H4 (cell line): ENCODE results near the gene FMNL1. TPM values are rescaled to one million over a fixed set of nuclear protein-coding genes. Genes with fewer than 3 reads are reported as not detected.
A peak's percentile ranks its signal among the peaks of the same experiment; 100 is the strongest.

ENCODE experiments used
- DNase-seq: peaks from one replicate; pipeline ENCODE4 v3.0.0-alpha.2; 2015; ENCODE audit warnings: low spot score
- total RNA-seq: library from RNA; depleted of rRNA; stranded (reverse); fragments of >200 nt; shearing (Covaris generic); gene quantifications from 2 replicates; pipeline ENCODE4 v1.2.3, GENCODE V29; 2014

The FMNL1 gene
- total RNA-seq, 1 experiment from 2014 or later = 4.4 TPM

DNA sequence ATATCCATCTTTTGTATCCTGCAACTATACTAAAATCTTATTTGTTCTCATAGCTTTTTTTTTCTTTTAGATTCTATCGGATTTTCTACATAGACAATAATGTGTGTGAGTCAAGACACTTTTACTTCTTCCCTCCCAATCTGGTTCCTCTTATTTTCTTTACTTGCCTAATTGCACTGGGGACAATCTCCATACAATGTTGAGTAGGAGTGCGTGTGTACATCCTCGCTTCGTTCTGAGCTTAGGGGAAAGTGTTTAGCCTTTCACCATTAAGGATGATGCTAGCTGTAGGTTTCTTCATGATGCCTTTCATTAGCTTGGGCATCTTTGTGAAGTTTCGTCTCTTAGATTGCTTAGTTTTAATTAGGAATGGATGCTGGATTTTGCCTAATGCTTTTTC, 37.3 kb downstream of the FMNL1 start:
- DNase-seq = no peak

DNA sequence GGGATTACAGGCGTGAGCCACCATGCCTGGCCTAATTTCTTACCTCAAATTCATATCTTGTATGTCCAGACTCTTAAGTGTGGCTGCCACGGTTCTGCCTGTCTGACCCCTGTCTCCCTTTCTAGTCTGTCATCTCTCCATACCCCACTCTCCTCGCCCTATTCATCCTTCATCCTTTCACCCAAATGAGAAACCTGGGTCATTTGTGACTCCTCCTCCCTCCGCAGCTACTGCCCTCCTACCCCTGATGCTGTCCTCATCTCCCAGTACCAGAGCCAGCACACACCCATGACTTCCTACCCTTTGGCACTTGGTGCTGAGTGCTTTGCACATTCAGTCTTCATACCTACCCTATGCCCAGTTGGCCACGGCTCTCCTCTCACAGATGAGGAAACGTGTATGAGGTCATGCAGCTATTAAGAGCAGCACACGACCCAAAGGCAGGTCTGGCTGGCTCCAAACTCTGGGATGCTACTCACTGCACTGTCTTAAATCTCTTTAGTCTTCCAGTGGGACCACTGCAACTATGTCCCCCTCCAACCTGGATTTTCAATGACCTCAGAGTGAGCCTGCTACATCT, 38.6 kb downstream of the FMNL1 start:
- DNase-seq = no peak

DNA sequence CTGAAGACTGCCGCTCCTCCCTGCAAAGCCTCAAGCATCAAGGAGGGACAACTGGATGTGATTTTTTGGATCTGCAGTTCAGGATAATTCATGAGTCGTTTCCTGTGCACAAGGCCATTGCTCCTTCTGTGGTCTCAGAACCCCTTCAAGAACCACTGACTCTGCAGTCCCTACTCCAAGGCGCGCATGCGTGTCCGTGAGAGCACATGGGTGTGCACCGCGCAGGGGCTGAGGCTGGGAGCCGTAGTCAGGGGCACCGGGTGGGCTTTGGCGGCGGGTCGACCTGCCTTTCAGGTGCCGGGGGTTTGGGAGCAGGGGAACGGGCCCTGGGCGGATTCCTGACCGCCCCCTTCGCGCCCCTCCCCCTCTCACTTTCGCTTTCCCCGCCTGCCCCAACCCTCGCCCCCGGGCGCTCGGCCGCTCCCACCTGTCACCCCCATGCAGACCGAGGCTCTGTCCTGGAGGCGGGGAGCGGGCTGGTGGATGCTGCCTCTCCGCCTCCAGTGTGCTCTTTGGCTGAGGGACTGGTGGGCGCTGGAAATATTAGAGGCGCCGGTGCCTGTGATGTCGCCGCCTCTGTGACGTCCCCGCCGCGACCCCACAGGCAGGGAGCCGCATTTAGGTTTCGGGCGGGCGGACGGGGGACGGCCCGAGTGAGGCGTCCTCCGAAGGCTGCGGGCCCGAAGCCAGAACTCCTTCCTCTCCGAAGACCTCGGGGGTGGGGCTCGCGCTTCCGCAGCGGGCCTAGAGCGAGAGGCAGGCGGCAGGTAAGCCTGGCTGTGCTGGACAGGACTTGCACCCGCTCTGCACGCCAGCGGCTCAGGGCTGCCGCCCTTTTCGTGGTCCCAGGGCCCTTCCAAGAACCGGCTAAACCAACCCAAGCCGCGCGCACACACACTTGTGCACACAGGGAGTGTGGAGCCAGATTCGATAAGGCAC, 40.2 kb downstream of the FMNL1 start, which contains the start of gene SPATA32:
TSS of gene SPATA32 (minus strand) at position 518 of the 939 bp plus-strand sequence. CDS start at position 440, 78 bp downstream.
- DNase-seq = no peak

DNA sequence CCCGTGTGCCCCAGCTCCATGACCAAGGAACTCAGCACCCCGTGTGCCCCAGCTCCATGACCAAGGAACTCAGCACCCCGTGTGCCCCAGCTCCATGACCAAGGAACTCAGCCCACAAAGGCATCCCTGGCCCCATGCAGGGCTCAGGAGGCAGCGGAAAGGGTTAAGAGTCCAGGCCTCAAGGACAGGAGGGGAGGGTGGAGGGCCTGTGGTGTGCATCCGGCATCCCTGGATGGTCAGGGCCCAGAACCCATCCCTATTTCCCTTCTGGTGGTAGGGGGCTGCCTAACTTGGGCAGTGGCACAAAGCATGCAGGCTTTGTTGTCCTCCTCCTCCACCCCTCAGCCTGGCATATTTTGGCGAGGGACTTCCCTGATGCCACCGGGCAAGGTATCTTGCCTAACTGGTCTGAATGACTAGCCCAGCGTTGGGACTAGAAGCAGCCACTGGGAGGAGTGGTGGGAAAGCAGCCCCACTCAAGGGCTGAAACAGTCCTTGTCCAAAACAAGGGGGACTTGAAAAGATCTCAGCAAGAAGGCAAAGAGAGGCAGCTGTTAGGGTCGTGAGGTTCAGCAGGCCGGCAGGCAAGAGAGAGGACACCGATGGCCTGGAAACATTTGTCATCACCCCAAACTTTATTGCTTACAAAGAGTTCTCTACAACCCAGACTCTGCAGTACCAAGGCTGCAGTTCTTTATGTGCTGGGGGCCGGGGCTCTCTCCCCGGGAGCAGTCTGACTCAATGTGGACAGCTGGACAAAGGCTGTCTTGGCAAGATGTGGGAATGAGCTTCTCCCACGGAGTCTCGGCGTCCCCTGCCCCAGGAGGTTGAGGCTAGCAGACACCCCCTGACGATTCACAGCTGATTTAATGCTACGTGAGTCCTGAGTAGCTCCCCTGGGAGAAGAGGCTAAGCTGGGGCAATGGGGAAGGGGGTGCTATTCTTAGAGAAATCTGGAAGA, 41.1 kb downstream of the FMNL1 start:
- DNase-seq = no peak

DNA sequence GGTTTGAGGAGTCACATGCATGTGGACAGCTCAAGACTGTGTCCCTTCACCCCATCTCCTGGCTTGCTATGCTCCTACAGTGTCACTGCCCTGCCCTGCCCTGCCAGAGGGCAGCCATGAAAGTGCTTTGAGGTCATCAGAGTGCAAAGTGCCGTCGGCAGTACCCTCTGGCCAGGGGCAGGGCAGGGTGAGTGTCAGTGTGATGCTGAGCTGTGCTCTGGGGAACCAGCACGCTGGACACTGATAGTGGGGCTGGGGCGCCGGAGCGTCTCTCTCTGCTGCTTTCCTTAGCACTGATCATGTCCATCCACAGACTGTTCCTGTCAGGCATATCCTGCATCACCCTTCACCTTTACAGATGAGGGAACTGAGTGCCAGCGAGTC, 41.8 kb downstream of the FMNL1 start:
- no peak for DNase-seq

DNA sequence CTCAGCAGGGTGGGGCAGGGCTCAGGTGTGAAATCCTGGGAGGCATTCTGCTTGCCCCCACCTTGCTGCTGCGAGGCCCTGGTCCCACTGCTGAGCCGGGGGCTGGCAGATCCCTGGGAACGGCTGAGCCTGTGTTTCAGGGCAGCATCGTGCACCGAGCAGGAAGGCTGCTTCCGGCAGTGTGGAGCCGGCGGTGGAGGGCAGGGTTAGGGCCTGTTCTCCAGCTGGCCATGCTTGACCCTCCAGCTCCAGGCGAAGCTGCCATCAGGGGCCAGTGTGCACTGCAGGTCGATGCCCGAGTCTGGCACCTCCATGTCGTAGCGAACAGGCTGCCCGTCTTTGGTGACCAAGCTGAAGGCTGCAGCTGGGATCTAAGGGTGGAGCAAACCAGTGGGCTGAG, 42.7 kb downstream of the FMNL1 start:
- no peak for DNase-seq

DNA sequence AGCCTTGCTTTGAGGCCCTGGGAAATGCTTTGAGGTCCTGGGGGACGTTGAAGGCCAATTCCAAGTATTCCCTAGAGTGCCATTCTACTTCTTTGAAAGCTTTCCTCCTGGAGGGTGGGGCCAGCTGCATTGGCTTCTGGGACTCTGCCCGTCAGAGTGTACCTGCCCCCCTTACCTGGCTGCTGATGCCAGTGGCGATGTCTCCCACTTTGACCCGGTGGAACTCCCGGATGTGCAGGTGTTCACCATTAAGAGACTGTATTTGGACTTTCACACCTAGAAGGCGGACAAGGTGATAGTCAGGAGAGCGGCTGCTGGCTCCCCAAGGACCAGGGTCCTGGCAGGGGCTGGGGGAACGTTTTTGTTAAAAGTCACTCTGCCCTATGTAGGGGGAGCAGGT, 43.3 kb downstream of the FMNL1 start:
- DNase-seq = no peak

DNA sequence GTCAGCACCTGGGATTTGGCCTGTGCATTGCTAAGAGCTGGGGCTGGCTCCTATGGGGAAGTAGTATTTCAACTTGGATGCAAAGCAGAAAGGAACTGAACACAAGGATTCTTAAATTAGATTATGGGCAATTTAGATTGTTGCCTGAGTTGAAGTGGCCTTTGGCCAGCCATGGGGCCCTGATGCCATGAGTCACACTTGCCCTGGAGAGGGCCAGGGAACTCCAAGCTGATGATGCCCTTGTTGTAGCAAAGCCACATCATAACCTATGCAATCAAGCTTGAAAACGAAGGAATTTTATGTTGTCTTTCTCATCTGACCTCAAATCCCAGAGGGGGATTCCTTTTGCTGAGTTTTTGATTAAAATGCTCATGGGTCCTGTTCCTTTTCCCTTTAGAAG, 44.1 kb downstream of the FMNL1 start:
- DNase-seq = no peak

DNA sequence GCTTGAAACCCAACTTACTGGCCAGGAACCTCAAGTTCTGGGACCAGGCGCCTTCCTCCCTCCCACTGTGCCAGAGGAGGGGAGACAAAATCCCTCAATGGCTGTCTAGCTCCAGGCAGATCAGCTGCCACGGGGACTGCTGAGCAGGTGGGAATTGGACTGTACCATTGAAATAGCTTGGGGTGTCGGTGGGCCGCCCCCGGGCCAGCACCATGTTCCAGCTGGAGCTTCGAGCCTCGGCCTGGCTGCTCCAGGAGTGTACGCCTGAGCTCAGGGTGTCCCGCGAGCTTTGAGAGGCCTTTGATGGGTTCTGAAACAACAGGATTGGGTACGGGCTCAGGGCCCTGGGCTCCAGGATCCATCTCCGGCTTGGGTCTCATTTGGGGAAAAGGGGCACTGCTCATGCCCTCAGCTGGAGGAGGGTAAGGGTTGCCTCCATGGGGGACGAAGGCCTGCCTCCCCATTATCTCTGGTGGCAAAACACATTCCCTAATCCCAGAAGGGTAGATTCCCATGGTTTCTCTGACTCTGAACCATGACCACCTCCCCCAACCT, 44.8 kb downstream of the FMNL1 start:
- DNase-seq = no peak

DNA sequence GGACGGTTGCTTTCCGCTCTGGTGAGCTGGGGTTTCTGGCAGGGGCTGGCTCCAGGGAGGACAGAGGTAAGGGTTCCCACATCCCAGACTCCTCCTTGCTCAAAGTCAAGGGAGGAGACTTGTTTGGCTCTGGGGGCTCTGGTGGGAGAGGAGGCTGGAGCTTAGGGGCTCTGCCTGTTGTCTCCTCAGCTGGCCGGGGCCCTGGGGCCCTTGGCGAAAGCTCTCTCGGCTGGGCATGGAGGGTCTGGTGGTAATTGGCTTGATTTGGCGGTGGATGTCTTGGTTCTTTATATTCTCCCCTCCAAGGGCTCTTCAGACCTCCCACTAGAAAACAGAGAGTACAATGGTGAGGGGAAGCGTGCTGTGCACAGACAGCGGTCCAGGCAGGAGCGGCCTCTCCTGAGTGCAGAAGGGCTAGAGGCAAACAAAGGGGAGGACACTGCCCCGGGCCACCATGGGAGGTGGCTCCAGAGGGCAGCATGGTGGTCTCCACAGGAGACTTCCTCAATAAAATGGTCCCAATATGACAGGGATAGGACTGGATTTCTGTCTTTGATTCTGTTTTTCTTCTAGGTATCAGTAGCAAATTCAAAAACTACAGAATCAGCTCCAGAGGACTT, 45.9 kb downstream of the FMNL1 start:
- DNase-seq = no peak

DNA sequence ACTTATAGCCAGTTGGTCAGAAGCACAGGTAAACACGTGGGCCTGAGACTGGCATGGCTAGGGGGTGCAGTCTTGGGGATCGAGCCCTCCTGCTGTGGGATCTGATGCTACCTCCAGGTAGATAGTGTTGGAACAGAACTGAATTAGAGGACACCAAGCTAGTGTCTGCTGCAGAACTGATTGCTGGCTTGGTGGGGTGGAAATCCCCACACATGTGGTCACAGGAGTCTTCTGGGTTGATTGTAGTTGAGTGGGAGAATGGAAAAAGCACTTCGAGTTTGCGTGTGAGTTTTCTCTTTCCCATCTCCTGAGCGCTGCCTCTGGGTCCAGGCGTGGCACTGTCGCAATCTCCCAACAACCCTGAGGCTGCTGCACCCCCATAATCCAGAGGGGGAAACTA, 48.2 kb downstream of the FMNL1 start:
- DNase-seq = no peak

DNA sequence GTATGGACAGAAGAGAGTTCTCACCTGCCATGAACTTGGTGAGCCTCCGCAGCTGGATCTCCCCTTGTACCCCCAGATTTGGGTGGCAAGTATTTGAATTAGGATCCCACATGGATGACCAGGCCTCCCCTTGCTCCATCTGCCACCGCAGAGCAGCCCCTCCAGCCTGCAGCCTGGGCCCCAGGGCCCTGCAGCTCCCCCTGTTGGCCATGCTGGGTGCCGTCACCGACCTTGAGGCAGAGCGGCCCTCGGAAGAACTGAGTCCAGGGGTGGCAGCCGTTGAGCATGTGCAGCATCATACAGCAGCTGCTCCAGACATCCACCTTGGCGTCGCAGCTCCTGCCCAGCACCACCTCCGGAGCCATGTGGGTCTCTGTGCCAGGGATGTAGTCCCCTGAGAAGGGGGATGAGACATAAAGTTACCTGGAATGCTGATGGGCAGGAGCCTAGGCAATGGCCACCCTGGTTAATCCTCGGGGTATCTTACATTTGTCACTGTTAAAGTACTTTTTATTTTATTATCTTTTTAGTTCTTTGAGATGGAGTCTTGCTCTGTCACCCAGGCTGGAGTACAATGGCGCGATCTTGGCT, 49.2 kb downstream of the FMNL1 start:
- no peak for DNase-seq

DNA sequence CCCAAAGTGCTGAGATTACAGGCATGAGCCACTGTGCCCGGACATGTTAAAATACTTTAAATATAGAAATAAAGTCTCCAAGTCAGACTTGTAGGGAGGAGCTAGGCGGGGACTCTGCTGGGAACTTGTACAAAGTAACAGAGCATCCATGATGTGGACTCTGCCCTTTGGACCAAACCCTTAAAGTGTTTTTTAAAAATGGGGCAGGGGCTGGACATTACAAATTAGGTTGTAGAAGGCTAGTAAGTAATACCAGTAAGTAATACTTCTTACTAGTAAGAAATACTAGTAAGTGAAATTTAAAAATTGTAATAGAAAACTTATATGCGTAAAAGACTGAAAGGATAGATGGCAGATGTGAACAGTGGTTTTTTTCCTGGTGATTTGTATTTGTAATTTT, 49.9 kb downstream of the FMNL1 start:
- DNase-seq = no peak

DNA sequence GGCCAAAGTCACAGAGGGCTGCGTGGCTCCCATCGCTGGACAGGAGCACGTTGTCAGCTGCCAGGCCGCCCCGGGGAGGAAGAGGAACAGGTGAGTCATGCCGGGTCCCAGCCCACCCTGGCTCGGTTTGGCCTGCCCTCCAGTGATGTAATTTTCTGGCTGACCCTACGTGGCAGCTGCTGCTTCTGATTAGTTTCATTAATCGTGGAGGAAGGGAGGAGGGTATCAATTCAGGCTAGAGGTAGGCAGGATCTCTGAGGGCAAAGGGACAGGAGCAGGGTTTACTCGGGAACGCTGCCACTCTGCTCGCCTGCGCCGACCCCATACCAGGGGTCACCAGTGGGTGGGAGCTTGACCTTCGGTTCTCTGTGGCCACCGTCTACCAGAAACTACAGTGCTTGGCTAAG, 51.9 kb downstream of the FMNL1 start:
- no peak for DNase-seq

DNA sequence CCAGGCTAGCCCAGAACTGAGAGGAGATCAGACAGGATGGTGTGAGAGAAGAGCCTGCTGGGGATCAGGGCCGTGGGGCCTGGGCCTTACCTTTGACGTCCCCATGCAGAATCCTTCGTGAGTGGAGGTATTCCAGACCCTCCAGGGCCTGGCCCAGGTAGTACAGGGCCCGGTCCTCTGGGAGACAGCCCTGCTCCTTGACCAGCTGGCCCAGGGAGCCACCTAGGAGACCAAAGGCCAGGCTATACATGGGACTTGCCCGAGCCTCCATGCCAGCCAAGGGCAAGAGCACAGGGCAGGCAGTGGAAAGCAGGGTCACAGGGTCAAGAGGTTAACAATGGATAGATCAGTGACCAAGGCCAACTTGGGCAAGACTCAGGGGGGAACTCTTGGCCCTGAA, 52.3 kb downstream of the FMNL1 start:
- DNase-seq = no peak

DNA sequence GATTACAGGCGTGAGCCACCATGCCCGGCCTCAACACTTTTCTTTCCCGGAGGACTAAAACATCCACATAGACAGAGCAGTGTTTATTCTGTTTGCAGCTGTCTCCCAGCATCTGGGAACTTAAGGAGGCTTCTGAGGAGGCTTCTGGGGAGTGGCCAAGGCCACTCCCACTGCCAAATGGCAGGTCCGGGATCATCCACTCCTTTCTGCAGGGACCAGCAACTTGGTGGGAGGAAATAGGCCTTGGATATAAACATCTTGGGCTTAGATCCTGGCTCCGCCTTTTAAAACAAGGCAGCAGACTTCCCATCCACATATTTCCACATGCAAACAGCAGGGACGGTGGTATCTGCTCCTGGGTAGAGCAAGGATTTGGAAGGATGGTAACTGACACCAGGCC, 54.3 kb downstream of the FMNL1 start:
- DNase-seq = no peak

DNA sequence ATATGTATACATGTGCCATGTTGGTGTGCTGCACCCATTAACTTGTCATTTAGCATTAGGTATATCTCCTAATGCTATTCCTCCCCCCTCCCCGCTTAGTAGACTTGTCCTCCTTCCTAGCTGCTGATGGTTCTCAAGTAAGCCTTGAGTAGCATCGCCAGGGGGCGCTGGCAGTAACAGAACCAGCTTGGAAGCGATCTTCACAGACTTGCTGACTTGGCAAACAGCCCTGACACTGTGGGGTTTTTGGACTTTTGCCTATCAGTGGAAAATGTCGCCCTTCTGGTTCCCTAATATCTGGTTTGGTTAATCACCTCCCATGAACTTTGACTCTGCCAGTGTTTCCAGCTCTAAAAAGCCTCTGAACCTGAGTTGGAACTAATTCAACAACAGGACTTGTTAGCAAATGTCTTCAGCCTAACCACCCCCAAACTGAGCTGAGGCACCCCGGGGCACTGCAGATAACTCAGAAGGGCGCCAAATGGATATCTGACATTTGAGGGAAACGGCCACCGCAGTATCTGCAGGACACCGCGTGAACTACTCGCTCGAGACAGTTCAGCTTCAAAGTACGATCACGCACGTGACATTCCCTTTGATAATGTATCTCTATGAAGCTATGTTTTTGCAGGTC, 55.6 kb downstream of the FMNL1 start:
- DNase-seq = peak; percentile 91

DNA sequence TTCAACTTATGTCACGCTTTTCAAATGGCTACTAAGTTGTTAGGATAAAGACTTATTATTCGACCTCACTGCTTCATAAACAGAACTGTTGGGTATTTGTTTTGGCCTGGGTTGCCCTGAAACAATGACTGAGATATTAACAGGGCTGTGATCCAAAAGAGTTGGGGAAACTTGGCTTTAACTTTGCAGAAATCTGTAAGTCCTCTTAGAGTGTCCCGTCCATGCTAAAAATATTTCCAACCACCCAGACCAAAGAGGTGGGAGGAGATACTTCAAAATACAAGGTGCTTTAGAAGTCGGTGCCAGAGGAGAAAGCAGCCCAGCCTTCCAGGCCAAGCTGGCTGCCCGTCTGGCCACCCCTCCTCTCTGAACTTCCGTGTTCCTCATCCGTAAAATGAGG, 56.3 kb downstream of the FMNL1 start:
- no peak for DNase-seq

DNA sequence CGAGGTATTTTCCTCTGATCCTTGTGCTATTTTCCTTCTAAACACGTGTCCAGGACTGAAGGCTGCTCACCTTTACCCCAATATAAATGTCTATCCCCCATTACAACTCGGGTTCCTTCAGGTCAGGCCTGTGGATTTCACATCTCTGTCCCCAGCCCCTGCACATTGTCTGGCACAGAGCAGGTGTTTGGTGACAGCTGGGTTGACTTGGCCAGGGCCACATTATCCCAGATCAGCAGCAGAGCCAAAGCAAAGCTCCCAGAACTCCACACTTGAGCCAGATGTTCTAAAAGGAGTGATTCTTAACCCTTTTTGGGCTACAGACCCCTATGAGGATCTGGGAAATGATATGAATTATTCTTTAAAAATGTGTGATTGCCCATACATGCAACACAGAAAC, 58.2 kb downstream of the FMNL1 start:
- no peak for DNase-seq
